KOPT-K1 (cell line): ENCODE data around the gene FOXJ1.

Source experiments
- H3K27ac ChIP-seq: fragments of 200-600 bp; sonication (generic); 2 replicates; pipeline ENCODE4 v1.5.1; 2016; ENCODE audit warnings: antibody characterized with exemption, mild to moderate bottlenecking, low read depth, low read length; ENCODE audit not compliant: poor library complexity, severe bottlenecking
- H3K36me3 ChIP-seq: fragments of 200-600 bp; sonication (generic); 2 replicates; pipeline ENCODE4 v1.5.1; 2017; ENCODE audit warnings: antibody characterized with exemption, mild to moderate bottlenecking, low read length, moderate library complexity; ENCODE audit not compliant: insufficient read depth
- H3K9me3 ChIP-seq: fragments of 200-600 bp; sonication (generic); 2 replicates; pipeline ENCODE4 v1.5.1; 2017; ENCODE audit warnings: antibody characterized with exemption, low read length, mild to moderate bottlenecking; ENCODE audit not compliant: insufficient read depth, poor library complexity, severe bottlenecking

Gene FOXJ1

DNA sequence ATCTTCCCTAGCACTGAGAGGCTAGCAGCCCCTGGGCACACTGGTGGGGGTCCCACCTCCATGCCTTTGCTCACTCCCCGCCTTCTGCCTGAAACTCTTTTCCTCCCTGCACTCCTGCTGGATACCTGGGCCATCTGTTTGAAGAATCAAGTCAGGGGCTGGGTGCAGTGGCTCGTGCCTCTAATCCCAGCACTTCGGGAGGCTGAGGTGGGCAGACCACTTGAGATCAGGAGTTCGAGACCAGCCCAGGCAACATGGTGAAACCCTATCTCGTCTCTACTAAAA, 15.7 kb downstream of the FOXJ1 start:
- Histone ChIP-seq H3K36me3 (no peaks in the 10 kb centered on the region), H3K27ac (no peak overlapping the region), H3K9me3 (no peaks in the 10 kb centered on the region)

- Histone ChIP-seq H3K36me3 (no peaks in the 10 kb centered on the region), H3K27ac (no peak overlapping the region), H3K9me3 (no peaks in the 10 kb centered on the region)
Measured at GRCh38 chr17:76124582-76125390, 16.3 kb downstream of the FOXJ1 start.

DNA sequence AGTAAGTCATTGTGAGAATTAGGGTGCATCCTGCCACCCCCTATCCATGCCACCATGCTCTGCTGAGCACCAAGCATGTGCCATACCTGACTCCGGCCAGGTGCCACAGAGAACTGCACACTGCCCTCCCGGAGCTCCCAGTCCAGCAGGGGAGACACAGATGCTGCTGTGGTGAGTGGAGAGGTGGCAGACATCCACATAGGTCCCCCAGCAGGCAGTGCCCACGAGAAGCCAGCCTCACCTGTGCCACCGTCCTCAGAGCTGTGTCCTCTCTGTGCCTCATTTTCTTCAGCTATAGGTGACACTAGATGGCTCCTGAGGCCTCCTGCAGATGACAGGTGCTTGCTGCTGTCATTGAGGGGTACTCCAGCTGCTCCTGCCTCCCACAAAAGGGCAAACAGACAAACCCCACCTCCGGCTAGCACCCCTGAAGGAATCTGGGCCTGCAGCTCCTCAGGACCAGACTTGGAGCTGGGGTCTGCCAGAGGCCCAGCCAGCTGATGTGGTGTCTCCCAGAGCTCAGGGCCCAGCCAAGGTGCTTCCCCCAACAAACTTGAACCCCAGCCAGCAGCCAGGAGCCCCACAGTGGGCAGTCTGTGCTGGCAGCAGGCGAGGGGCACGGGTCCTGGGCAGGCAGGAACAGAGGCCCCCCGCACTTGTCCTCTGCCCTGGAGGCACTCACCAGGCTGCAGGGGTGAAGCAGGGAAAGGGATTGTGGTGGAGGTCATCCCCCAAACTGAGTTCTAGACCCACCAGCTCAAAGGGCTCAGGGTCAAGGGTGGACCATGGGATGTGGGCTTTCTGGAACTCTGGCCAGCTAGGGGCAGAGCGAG, 17.1 kb downstream of the FOXJ1 start:
- H3K36me3 ChIP-seq, result no peaks in the 10 kb centered on the region
- H3K9me3 ChIP-seq, result no peaks in the 10 kb centered on the region
- H3K27ac ChIP-seq, result no peak overlapping the region

DNA sequence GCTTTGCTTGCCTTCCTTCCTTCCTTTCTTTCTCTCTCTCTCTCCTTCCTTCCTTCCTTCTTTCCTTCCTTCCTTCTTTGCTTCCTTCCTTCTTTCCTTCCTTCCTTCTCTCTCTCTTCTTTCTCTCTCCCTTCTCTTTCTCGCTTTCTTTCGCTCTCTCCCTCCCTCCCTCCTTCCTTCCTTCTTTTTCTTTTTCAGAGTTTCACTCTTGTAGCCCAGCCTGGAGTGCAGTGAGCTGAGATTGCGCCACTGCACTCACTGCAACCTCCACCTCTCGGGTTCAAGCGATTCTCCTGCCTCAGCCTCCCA, 17.9 kb downstream of the FOXJ1 start:
- H3K9me3 ChIP-seq, result no peaks in the 10 kb centered on the region
- H3K27ac ChIP-seq, result no peak overlapping the region
- H3K36me3 ChIP-seq, result no peaks in the 10 kb centered on the region

DNA sequence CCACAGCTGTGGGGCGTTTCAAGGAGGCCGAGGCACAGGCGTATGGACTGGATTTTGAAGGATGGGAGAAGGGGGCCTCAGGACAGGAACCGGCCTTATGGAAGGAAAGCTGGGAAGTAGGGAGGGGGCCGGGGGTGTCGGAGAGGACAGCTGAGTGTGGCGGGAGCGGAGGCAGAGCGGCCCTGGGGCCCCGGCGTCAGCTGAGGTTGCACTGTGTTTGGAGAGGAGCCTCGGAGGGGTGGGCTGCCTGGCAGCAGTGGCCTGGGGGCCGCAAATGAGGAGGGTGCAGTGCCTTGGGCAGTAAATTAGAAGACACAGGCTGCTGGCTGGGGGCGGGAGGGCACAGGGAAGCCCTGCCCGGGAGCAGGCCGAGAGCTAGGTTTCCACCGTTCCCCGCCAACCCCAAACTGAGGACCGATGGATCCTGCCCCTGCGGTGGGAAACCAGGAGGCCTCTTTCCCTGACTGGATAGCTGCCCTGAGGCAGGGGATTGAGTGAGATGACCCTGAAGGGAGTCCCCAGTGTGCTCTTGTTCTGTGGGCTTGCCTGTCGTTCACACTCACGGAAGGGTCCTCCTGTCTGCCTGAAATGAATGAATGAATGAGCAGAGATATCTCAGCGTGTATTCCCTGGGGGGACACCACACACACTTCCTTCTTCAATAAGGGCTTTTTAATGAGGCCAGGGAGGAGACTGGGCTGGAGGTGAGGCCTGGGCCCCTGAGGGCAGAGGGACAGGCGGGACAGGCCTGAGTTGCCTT, 18.4 kb downstream of the FOXJ1 start:
- H3K27ac ChIP-seq, result no peak overlapping the region
- H3K9me3 ChIP-seq, result no peaks in the 10 kb centered on the region
- no peaks in the 10 kb centered on the region for H3K36me3 ChIP-seq

DNA sequence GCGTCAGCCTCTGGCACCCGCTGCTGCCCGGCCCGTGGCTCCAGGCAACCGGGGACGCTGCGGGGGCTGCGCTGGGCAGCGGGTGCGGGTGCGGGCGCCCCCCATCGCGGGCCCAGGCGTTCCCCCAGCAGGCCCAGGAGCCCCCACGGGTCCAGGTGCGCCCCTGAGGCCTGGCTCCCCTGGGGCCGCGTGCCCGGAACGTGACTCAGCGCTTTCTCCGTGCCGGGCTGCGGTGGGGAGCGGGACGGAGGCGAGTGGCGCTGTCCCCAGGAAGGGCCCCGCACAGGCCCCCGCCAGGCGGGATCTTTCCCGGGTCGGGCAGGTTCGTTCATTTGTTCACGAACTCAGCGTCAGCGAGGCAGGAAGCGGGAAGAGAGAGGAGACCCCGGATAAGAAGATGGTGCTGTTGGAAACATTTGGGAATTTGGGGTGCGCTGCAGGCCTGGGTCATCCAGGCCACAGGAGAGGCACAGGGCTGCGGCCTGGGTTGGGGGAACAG, 19.1 kb downstream of the FOXJ1 start:
- Histone ChIP-seq H3K9me3 (no peaks in the 10 kb centered on the region), H3K27ac (peak overlapping the region; percentile 50)

DNA sequence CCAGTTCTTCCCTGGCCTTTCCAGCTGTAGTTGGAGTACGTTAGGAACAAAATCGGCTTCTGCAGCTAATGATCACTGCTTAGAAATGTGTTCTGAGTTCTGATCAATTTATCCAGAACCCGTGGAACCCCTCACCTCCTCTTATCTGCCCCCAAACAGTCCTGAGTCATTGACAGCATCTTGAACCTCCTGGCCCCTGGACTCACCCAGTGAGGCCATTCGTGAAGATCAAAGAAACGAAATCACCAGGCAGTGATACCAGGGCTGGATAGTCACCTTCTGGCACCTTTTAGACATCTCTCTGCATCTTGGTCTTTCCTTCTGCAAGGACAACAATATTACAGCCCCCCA, 20.4 kb downstream of the FOXJ1 start:
- Histone ChIP-seq H3K9me3 (no peaks in the 10 kb centered on the region), H3K27ac (no peak overlapping the region), H3K36me3 (no peaks in the 10 kb centered on the region)

More for the DNA sequence above, 19.1 kb downstream of the FOXJ1 start:
- H3K36me3 ChIP-seq, result no peaks in the 10 kb centered on the region

DNA sequence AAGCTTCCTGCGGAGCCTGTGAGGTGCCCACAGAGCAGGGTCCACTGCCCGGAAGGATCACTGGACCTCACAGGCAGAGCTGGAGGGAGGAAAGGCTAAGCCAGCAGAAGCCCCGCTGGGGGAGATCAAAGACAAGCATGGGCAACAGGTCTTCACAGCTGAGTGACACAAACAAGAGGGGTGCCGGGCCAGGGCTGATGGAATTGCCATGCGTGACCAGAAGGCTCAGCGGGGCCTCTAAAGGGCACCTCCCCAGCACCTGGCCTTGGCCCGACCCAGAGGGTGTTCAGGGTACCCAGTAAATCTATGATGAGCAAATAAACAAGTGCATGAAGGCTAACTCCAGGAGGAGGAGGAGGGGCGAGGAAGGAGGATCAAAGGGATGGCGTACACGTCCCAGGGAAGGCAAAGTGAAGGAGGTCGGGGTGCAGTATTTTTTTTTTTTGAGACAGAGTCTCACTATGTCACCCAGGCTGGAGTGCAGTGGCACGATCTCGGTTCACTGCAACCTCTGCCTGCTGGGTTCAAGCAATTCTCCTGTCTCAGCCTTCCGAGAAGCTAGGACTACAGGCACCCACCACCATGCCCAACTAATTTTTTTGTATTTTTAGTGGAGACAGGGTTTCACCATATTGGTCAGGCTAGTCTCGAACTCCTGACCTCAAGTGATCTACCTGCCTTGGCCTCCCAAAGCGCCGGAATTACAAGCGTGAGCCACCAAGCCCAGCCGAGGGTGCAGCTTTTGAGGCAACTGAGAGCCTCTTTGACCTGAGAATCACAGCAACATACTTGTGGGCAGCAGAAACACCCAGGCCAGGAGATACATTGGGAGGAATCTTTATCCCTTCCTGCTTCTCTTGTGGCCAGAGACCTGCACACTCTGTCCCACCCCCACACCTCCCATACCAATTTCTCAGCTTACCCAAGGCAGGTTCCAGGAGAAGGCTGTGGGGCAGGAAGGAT, 21.4 kb downstream of the FOXJ1 start:
- no peak overlapping the region for H3K27ac ChIP-seq
- H3K9me3 ChIP-seq, result no peaks in the 10 kb centered on the region
- H3K36me3 ChIP-seq, result no peaks in the 10 kb centered on the region

- Histone ChIP-seq H3K36me3 (no peaks in the 10 kb centered on the region), H3K9me3 (peaks cover 4% of the 10 kb centered on the region), H3K27ac (no peak overlapping the region)
Measured at GRCh38 chr17:76115138-76115754, 25.8 kb downstream of the FOXJ1 start.

DNA sequence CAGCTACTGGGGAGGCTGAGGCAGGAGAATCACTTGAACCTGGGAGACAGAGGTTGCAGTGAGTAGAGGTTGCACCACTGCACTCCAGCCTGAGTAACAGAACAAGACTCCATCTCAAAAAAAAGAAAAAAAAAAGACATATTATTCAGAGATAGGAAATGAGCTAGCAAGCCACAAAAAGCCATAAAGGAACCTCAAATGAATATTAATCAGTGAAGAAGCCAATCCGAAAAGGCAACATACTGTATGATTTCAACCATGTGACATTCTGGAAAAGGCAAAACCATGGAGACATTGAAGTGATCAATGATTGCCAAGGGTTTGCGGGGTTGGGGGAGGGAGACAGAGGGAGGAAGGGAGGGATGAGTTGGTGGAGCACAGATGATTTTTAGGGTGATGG, 29.1 kb downstream of the FOXJ1 start:
- H3K27ac ChIP-seq, result no peak overlapping the region
- no peaks in the 10 kb centered on the region for H3K36me3 ChIP-seq
- H3K9me3 ChIP-seq, result peaks cover 4% of the 10 kb centered on the region

DNA sequence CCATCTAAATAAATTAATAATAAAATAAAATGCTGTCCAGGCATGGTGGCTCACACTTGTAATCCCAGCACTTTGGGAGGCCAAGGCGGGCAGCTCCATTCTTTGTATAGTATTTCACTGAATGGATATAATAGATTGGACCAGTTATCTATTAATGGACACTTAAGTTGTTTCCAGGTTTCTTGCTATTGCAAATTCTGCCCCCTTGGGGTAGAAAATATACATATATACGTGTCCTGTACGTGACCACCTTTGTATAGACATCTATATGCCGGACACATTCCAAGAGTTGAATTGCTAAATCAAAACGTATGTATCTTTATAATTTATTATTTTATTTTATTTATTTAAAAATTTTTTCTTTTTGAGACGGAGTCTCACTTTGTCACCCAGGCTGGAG, 33.5 kb downstream of the FOXJ1 start:
- Histone ChIP-seq H3K9me3 (no peaks in the 10 kb centered on the region), H3K36me3 (no peaks in the 10 kb centered on the region), H3K27ac (no peak overlapping the region)

DNA sequence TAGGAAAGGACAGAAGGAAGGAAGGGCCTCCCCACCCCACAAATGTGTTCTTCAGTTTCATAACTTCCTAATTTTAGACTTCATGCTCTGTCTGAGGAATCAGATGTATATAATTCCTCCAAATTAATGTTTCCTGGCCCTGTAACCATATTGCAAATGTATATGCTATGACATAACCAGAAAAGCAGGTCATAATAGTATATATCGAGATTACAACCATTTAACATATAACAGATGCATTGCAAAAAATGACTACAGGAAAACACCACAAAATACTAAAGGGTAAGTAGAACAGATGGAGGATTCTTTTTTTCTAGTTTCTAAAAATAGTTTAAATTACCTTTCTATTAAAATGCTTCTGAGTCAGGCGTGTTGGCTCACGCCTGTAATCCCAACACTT, 34.3 kb downstream of the FOXJ1 start:
- Histone ChIP-seq H3K36me3 (peaks cover 6% of the 10 kb centered on the region), H3K9me3 (no peaks in the 10 kb centered on the region), H3K27ac (no peak overlapping the region)

DNA sequence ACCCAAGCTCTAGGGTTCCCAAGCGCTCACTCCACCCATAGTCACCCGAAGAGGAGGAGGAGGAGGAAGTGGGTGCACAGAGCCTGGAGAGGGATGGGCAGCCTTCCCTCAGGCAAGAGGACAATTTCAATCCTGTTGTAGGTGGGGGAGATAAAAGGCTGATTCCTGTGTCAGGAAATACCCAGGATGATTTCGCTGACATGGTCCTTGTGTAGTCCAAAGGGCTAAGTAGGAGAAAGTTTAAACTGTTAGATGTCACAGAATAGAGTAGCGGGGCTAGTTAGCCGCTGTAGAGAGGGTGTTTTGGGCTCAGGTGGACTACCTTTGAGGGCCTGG, 36.2 kb downstream of the FOXJ1 start:
- Histone ChIP-seq H3K36me3 (peaks cover 24% of the 10 kb centered on the region), H3K9me3 (no peaks in the 10 kb centered on the region), H3K27ac (no peak overlapping the region)

GRCh38 chr17:76104140-76104895, 36.7 kb downstream of the FOXJ1 start:
- Histone ChIP-seq H3K27ac (peak overlapping the region; percentile 77), H3K9me3 (no peaks in the 10 kb centered on the region), H3K36me3 (peaks cover 29% of the 10 kb centered on the region)
